Measurements from ENCODE around the gene POLR2J.
"Not testable (repeated sequence)": the region's sequence is repeated elsewhere in the genome, so short reads cannot be mapped to it uniquely, and the experiment has no call there.

- TF ChIP-seq CTCF, POLR2A (IDR thresholded peaks at IDR 0.05): not testable (repeated sequence)
Measured at GRCh38 chr7:102454932-102455331, 23.8 kb downstream of the POLR2J start.
